BLaER1 (cell line): Measurements from ENCODE around the gene DDX1.

Experiments
- H3K27ac ChIP-seq: shearing (Covaris generic); formaldehyde crosslinking; 2 replicates; pipeline ENCODE4 v1.8.1; 2022
- H3K27me3 ChIP-seq: shearing (Covaris generic); formaldehyde crosslinking; 2 replicates; pipeline ENCODE4 v1.8.1; 2022
- H3K36me3 ChIP-seq: shearing (Covaris generic); formaldehyde crosslinking; 2 replicates; pipeline ENCODE4 v1.8.1; 2022
- H3K4me1 ChIP-seq: shearing (Covaris generic); formaldehyde crosslinking; 2 replicates; pipeline ENCODE4 v1.8.1; 2022
- H3K4me2 ChIP-seq: shearing (Covaris generic); formaldehyde crosslinking; 2 replicates; pipeline ENCODE4 v1.8.1; 2022
- H3K4me3 ChIP-seq: shearing (Covaris generic); formaldehyde crosslinking; 2 replicates; pipeline ENCODE4 v1.8.1; 2022
- H3K9ac ChIP-seq: shearing (Covaris generic); formaldehyde crosslinking; 2 replicates; pipeline ENCODE4 v1.8.1; 2022
- H3K9me3 ChIP-seq: shearing (Covaris generic); formaldehyde crosslinking; 2 replicates; pipeline ENCODE4 v1.8.1; 2022
- H4K20me1 ChIP-seq: shearing (Covaris generic); formaldehyde crosslinking; 2 replicates; pipeline ENCODE4 v1.8.1; 2022
- Cebpa-rat ChIP-seq: shearing (Covaris generic); IDR thresholded peaks from 2 replicates; pipeline ENCODE4 v1.8.1; 2022

Gene DDX1

DNA sequence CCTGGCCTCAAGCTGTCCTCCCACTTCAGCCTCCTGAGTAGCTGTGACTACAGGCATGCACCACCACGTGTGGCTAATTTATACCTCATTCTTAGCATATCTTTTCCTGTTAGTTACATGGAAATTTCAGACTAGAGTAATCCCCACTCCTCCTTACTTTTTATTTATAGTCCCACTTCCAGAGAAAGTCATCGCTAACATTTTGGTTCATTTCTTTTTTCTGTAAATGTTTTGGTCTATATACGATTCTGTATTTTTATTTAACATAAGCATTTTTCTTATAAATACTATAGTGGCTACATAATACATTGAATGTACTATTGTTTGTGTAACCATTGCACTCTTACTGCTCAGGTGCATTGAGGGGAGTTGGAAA is 42.3 kb downstream of the DDX1 start:
- Histone ChIP-seq H3K9me3 (no peaks in the 10 kb centered on the region), H3K27ac (no peak overlapping the region), H3K4me1 (no peaks in the 10 kb centered on the region), H3K36me3 (peaks cover 79% of the 10 kb centered on the region), H3K27me3 (no peaks in the 10 kb centered on the region), H4K20me1 (peaks cover 13% of the 10 kb centered on the region), H3K4me2 (no peak overlapping the region), H3K9ac (no peak overlapping the region), H3K4me3 (no peak overlapping the region)
- no peak for TF ChIP-seq Cebpa-rat

GRCh38 chr2:15634846-15635490 is 43.3 kb downstream of the DDX1 start:
- Histone ChIP-seq H3K27ac (no peak overlapping the region), H3K9ac (no peak overlapping the region), H3K9me3 (no peaks in the 10 kb centered on the region), H3K4me1 (peaks cover 4% of the 10 kb centered on the region), H3K4me2 (no peak overlapping the region), H4K20me1 (peaks cover 13% of the 10 kb centered on the region), H3K27me3 (no peaks in the 10 kb centered on the region), H3K4me3 (no peak overlapping the region), H3K36me3 (peaks cover 72% of the 10 kb centered on the region)
- TF ChIP-seq Cebpa-rat: no peak

GRCh38 chr2:15636972-15637785 is 45.5 kb downstream of the DDX1 start:
- no peak overlapping the region for H3K4me2 ChIP-seq
- H3K4me1 ChIP-seq: peaks cover 9% of the 10 kb centered on the region
- H3K27ac ChIP-seq: no peak overlapping the region
- peaks cover 59% of the 10 kb centered on the region for H3K36me3 ChIP-seq
- no peak overlapping the region for H3K9ac ChIP-seq
- peaks cover 13% of the 10 kb centered on the region for H4K20me1 ChIP-seq
- no peaks in the 10 kb centered on the region for H3K27me3 ChIP-seq
- no peak overlapping the region for H3K4me3 ChIP-seq
- TF ChIP-seq Cebpa-rat: no peak
- H3K9me3 ChIP-seq: peaks cover 11% of the 10 kb centered on the region

DNA sequence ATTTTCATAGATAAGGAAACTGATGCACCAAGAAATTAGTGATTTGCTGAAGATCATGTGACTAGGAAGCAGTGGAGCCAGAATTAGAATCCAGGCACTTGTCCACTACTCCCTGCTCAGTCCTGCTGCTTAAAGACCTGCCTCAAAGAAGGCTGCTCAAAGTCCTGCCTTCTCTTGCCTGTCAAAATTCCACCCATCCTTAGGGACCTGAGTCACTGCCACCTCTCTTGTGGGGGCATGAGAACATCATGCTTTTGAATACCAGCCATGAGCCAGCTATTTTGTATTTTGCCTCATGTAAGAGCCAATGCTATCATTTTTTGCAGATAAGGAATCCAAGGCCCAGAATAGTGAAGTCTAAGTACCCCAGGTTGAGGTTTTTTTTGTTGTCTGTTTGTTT is 47.1 kb downstream of the DDX1 start:
- Histone ChIP-seq H3K27me3 (no peaks in the 10 kb centered on the region), H3K4me1 (peaks cover 9% of the 10 kb centered on the region), H3K4me2 (no peak overlapping the region), H3K4me3 (no peak overlapping the region), H3K9me3 (peaks cover 11% of the 10 kb centered on the region), H4K20me1 (peaks cover 13% of the 10 kb centered on the region), H3K36me3 (peaks cover 44% of the 10 kb centered on the region), H3K9ac (no peak overlapping the region), H3K27ac (no peak overlapping the region)
- no peak for TF ChIP-seq Cebpa-rat

DNA sequence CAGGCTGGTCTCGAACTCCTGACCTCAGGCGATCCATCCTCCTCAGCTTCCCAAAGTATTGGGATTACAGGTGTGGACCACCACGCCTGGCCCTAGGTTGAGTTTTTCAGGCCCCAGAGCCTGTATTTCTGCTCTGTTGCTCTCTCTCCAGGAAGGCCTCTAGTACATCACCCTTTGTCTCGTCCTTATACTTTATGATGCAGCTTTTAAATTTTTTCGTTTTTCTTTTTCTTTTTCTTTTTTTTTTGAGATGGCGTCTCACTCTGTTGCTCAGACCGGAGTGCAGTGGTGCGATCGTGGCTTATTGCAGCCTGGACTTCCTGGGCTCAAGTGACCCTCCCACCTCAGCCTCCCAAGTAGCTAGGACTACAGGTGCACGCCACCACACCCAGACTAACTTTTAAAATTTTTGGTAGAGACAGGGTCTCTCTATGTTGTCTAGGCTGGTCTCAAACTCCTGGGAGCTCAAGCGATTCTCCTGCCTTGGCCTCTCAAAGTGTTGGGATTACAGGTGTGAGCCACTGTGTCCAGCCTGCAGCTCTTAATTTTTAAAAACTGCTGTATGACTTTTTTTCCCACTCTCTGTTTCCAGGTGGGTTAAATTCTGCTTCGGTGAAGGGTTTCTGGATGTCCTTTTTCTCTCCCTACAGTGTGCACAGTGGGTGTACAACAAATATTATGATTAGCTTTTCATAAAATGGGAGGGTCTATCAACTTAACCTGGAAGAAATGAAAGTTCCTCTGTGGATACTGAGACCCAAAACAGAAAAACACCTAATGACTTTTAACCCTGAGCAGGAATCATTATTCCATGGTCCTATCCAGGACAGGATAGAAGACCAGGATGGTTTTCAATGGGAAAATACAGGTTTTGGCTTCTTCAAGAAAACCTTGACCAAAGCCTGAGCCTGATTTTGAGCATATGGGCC is 47.9 kb downstream of the DDX1 start:
- peaks cover 9% of the 10 kb centered on the region for H3K4me1 ChIP-seq
- peaks cover 35% of the 10 kb centered on the region for H3K36me3 ChIP-seq
- H3K4me3 ChIP-seq: no peak overlapping the region
- no peak overlapping the region for H3K9ac ChIP-seq
- peak overlapping the region; percentile 22; the same call in 1 of the 2 replicates for H3K4me2 ChIP-seq
- H3K9me3 ChIP-seq: peaks cover 11% of the 10 kb centered on the region
- H3K27ac ChIP-seq: no peak overlapping the region
- TF ChIP-seq Cebpa-rat: no peak
- peaks cover 13% of the 10 kb centered on the region for H4K20me1 ChIP-seq
- H3K27me3 ChIP-seq: no peaks in the 10 kb centered on the region

DNA sequence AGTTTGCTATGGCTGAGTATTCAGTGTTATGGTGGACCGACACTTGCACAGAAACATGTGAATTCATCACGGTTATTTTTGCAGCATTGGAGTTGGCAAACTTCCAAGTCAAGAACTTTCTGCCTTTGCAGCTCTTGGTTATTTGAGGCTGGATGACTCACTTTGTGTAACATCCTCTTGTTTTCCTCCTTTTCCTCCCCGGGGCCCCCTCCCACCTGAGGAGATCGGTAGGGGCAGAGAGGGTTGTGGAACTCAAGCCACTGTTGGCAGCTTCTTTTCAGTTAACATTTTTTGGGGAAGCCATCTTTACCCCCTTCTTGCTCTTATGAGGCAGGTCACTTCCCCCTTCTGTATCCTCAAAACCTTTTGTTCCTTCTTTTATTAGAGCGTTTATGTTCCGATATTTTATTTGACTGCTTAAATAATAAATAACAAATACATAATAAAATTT is 48.6 kb downstream of the DDX1 start:
- Histone ChIP-seq H3K4me2 (peak overlapping the region; percentile 22; the same call in 1 of the 2 replicates), H3K4me1 (peaks cover 9% of the 10 kb centered on the region), H3K4me3 (no peak overlapping the region), H3K27ac (no peak overlapping the region), H3K27me3 (no peaks in the 10 kb centered on the region), H4K20me1 (peaks cover 13% of the 10 kb centered on the region), H3K9me3 (peaks cover 11% of the 10 kb centered on the region), H3K36me3 (peaks cover 28% of the 10 kb centered on the region), H3K9ac (no peak overlapping the region)
- no peak for TF ChIP-seq Cebpa-rat

DNA sequence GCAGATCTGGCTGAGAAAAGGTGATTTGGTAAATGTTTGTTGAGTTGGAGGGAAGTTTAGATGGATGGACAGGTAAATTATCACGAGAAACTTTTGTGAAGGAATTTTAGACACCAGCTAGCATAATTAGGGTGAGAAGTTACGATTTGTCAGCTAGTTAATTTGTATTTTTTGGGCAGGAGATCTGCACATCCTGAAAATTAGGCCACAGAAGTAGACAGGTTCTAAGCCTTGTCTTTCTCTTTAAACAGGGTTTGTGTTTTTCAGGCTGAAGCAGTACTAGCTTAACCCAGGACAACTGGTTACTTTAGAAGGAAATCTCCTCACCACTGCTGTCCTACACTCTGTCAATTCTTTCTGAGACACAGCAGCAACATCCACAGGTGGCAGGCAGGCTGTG is 49.1 kb downstream of the DDX1 start:
- H3K4me3 ChIP-seq: no peak overlapping the region

GRCh38 chr2:15641530-15641982 is 49.9 kb downstream of the DDX1 start:
- Histone ChIP-seq H3K4me3 (no peak overlapping the region), H3K27ac (no peak overlapping the region), H3K36me3 (peaks cover 16% of the 10 kb centered on the region; the same call in 1 of the 2 replicates), H3K9me3 (peaks cover 11% of the 10 kb centered on the region), H3K4me1 (peaks cover 9% of the 10 kb centered on the region), H3K9ac (no peak overlapping the region), H3K27me3 (no peaks in the 10 kb centered on the region), H4K20me1 (peaks cover 5% of the 10 kb centered on the region), H3K4me2 (no peak overlapping the region)
- no peak for TF ChIP-seq Cebpa-rat

More for the DNA sequence above, 49.1 kb downstream of the DDX1 start:
- no peak for TF ChIP-seq Cebpa-rat
- Histone ChIP-seq H3K36me3 (peaks cover 23% of the 10 kb centered on the region), H3K27me3 (no peaks in the 10 kb centered on the region), H3K4me2 (no peak overlapping the region), H3K27ac (no peak overlapping the region), H4K20me1 (peaks cover 13% of the 10 kb centered on the region), H3K4me1 (peaks cover 9% of the 10 kb centered on the region), H3K9me3 (peaks cover 11% of the 10 kb centered on the region), H3K9ac (no peak overlapping the region)

DNA sequence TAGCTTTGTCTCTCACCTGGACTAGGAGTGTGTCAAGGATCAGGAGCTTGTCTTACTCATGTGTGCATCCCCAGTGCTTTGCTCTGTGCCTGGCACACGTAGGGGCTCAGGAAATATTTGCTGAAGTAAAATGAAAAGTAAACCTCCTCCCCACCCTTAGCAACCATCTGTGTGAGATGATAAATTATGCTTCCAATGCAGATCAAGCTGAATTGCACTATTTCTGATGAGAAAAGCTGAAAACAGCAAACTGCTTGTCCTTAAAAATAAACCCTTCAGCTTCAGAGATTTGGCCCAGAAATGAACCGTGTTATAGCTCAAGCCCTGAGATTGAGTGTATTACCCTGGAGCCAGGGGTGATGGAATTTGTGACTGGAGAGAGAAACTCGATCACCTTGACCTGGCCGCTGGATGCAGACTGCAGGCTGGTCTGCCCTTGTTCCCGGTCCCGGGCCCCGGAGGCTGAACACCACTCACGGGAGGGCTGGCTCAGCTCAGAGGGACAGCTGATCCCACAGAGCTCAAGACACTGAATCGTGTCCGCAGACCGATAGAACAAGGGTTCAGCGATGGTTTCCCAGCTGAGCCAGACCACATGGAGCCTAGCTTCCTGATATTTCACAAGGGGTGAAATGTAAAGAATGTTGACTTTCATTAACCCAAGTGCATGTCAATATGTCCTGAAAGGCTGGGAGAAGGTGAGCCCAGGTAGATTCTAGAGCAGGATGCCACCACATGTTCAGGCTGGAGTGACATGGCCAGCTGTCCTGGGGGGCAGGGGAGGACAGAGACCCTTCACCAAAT is 50.5 kb downstream of the DDX1 start:
- Histone ChIP-seq H3K9ac (no peak overlapping the region), H3K4me3 (no peak overlapping the region), H3K27me3 (no peaks in the 10 kb centered on the region), H3K36me3 (peaks cover 13% of the 10 kb centered on the region; the same call in 1 of the 2 replicates), H3K9me3 (peaks cover 11% of the 10 kb centered on the region), H4K20me1 (no peaks in the 10 kb centered on the region; the same call in 1 of the 2 replicates), H3K27ac (no peak overlapping the region), H3K4me2 (no peak overlapping the region), H3K4me1 (peaks cover 9% of the 10 kb centered on the region)
- TF ChIP-seq Cebpa-rat: no peak
